SH-SY5Y (cell line): ENCODE measurements around the gene MEGF9.

Source experiments
- GATA2 ChIP-seq: IDR thresholded peaks from 2 replicates; pipeline ENCODE4 v1.6.1; 2011; ENCODE audit warnings: mild to moderate bottlenecking, low read depth, low read length
- GATA3 ChIP-seq: IDR thresholded peaks from 2 replicates; pipeline ENCODE4 v1.6.1; 2011; ENCODE audit warnings: low read depth, mild to moderate bottlenecking, low read length, moderate library complexity

The MEGF9 gene

DNA sequence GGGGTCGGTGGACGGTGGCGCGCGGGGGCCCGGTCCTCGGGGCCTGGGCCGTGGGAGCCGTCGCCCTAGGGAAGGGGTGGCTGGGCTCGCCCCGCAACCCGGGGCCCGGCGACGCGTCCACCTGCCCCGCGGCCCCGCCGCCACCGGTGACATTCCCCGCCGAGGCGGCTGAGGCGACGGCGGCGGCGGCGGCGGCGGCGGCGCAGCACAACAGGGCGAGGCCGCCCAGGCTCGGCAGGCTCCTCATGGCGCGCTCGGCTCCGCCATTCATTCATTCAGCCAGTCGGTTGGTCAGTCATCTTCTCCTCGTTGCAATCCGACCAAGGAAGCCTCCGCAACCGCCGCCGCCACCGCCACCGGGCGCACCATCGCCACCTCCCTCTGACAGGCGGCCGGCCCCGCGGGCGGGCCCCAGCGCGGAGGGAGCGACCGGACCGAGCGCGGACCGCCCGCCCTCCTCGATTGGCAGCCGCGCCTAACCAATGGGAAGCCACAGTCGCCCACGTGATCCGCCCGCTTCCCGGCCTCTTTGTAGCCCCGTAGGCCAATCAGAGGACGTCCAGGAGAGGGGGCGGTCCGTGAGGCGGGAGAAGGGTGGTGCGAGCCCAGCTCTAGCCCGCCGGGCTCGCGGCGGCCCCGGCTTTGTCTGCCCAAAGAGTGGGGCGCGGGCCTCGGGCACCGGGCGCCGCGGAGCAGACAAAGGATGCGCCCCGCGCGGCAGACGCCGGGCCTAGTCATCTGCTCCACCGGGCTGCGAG is at the start of gene MEGF9:
TSS of gene MEGF9 (minus strand) at position 383 of the 758 bp plus-strand sequence. CDS start at position 271, 112 bp downstream.
- TF ChIP-seq GATA3: no peak
- no peak for TF ChIP-seq GATA2

GRCh38 chr9:120761006-120761405 is 46.7 kb upstream of the MEGF9 start:
- no peak for TF ChIP-seq GATA3
- no peak for TF ChIP-seq GATA2

- TF ChIP-seq GATA2: no peak
- no peak for TF ChIP-seq GATA3
These were observed 45.6 kb upstream of the MEGF9 start for GRCh38 chr9:120759755-120760400.

DNA sequence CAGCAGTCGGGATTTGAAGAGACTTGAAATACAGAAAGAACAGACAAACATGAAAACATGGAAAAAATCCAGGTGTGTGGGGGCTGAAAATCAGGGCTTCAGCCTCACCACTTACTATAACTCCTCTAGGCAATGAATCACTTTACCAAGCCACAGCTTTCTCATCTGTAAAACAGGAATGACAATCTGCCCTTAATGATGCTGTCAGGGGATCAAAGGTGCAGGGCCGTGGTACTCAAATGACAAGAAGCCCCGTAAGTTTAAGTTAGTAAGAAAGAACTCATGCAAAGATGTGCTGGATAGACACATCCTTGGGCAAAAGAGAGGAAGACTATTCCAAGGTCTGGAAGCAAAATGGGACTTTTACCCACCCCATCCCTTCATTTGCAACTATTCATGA is 44.3 kb upstream of the MEGF9 start:
- no peak for TF ChIP-seq GATA2
- TF ChIP-seq GATA3: no peak

GRCh38 chr9:120757026-120757913 is 43.0 kb upstream of the MEGF9 start:
- no peak for TF ChIP-seq GATA2
- TF ChIP-seq GATA3: no peak

- TF ChIP-seq GATA2 (no peak), GATA3 (no peak)
These were observed 42.3 kb upstream of the MEGF9 start for GRCh38 chr9:120756531-120756930.

DNA sequence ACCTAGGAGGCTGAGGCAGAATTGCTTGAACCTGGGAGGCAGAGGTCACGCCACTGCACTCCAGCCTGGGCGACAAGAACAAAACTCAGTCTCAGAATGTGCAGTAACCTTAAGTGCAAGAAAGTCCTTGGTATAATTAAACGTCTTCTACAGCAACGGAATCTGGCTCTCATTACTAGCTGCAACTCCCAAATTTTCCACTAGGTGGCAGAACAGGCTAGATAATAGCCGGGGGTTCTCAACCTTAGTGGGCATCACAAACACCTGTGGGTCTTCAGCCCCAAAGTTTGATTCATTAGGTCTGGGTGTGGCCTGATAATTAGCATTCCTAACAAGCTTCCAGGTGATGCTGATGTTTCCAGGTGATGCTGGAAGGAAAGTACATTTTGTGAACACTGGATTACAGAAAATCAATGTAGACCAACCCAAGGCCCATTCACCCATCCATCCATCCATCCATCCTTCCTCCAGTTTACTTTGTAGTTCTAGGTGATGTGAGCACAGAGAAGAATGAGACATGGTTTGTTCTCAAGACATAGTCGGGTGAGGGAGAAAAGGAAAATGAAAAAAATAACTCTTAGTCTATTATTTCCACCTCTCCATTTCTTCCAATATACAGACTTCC is 41.7 kb upstream of the MEGF9 start:
- TF ChIP-seq GATA3: no peak
- no peak for TF ChIP-seq GATA2

DNA sequence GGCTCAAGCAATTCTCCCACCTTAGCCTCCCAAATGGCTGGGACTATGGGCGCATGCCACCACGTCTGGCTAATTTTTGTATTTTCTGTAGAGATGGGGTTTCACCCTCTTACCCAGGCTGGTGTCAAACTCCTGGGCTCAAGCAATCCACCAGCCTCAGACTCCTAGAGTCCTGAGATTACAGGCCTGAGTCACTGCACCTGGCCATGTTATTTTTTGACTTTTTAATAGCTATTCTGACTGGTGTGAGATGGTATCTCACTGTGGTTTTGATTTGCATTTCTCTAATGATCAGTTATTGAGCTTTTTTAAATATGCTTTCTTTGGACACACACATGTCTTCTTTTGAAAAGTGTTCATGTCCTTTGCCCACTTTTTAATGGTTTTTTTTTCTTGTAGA is 40.8 kb upstream of the MEGF9 start:
- TF ChIP-seq GATA3 (no peak), GATA2 (no peak)

DNA sequence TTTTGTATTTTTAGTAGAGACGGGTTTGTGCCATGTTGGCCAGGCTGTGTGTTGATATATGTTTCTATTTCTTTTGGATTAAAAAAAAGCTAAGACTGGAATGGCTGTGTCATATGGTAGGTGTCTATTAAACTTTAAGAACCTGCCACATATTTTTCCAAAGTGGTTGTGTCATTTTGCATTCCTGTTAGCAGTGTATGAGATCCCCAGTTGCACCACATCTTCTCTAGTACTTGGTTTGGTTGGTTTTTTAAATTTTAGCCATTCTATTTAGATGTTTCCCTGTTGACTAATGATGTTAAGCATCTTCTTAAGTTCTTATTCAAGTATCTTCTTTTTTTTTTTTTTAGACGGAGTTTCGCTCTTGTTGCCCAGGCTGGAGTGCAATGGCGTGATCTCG is 36.2 kb upstream of the MEGF9 start:
- TF ChIP-seq GATA2 (no peak), GATA3 (no peak)

GRCh38 chr9:120745278-120745677 is 31.0 kb upstream of the MEGF9 start:
- TF ChIP-seq GATA2 (no peak), GATA3 (no peak)

- no peak for TF ChIP-seq GATA3
- no peak for TF ChIP-seq GATA2
These were observed 28.7 kb upstream of the MEGF9 start for GRCh38 chr9:120742951-120743416.

- TF ChIP-seq GATA3 (no peak), GATA2 (no peak)
These were observed 27.4 kb upstream of the MEGF9 start for GRCh38 chr9:120741701-120742100.

- TF ChIP-seq GATA2: no peak
- TF ChIP-seq GATA3: no peak
These were observed 26.9 kb upstream of the MEGF9 start for GRCh38 chr9:120741191-120741590.

DNA sequence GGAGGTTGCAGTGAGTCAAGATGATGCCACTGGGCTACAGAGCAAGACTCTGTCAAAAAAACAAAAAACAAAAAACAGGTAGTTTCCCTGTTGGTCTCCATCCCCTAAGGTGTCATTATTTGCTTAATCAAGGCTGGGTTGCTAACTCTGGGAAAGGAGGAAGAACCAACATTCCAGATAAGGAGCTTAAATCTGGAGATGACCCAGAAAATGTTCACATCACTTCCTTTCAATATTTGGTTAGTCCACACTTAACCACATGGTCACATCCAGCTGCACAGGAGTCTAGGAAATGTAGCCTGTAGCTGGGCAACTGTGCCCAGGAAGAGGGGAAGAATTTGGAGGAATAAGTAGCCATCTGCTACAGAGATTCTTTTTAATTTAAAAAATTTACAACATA is 25.9 kb upstream of the MEGF9 start:
- TF ChIP-seq GATA2 (no peak), GATA3 (no peak)
